ENCODE results near the gene LRP2.

LRP2 gene

GRCh38 chr2:169087757-169088379, 274.5 kb downstream of the LRP2 start:
- no peak for DNase-seq (ENCODE audit: low spot score)
- ChIA-PET POLR2A (ENCODE audit: low non-redundant PET) (no interaction called here), CTCF (no interaction called here)
- H3K27ac ChIP-seq, result no peak overlapping the region
- no peak for TF ChIP-seq CTCF (conservative IDR thresholded peaks at IDR 0.05; ENCODE audit: low read depth)

GRCh38 chr2:169086893-169087467, 275.4 kb downstream of the LRP2 start:
- TF ChIP-seq CTCF (conservative IDR thresholded peaks at IDR 0.05; ENCODE audit: low read depth), result no peak
- no peak for DNase-seq (ENCODE audit: low spot score)
- POLR2A ChIA-PET (ENCODE audit: low non-redundant PET), result no interaction called here
- no peak overlapping the region for H3K27ac ChIP-seq
- CTCF ChIA-PET, result no interaction called here

- DNase-seq (ENCODE audit: low spot score), result no peak
- ChIA-PET CTCF (interaction anchor here (0.5 to 0.6 kb wide), 2 partner anchors 48 to 143 kb away, joined by 3 read pairs; no protein-coding TSS in a partner anchor), POLR2A (ENCODE audit: low non-redundant PET) (no interaction called here)
- no peak overlapping the region for H3K27ac ChIP-seq
- no peak for TF ChIP-seq CTCF (conservative IDR thresholded peaks at IDR 0.05; ENCODE audit: low read depth)
Measured at GRCh38 chr2:169082995-169083394, 279.3 kb downstream of the LRP2 start.

GRCh38 chr2:169081551-169081950, 280.8 kb downstream of the LRP2 start:
- no peak for TF ChIP-seq CTCF (conservative IDR thresholded peaks at IDR 0.05; ENCODE audit: low read depth)
- POLR2A ChIA-PET (ENCODE audit: low non-redundant PET), result no interaction called here
- CTCF ChIA-PET, result no interaction called here
- no peak for DNase-seq (ENCODE audit: low spot score)
- no peak overlapping the region for H3K27ac ChIP-seq

GRCh38 chr2:169080250-169081069, 281.9 kb downstream of the LRP2 start:
- TF ChIP-seq CTCF (conservative IDR thresholded peaks at IDR 0.05; ENCODE audit: low read depth), result no peak
- ChIA-PET POLR2A (ENCODE audit: low non-redundant PET) (no interaction called here), CTCF (no interaction called here)
- no peak overlapping the region for H3K27ac ChIP-seq
- DNase-seq (ENCODE audit: low spot score), result no peak

GRCh38 chr2:169077674-169078240, 284.6 kb downstream of the LRP2 start:
- DNase-seq (ENCODE audit: low spot score), result no peak
- no peak for TF ChIP-seq CTCF (conservative IDR thresholded peaks at IDR 0.05; ENCODE audit: low read depth)
- POLR2A ChIA-PET (ENCODE audit: low non-redundant PET), result no interaction called here

More at GRCh38 chr2:169077674-169078240, 284.6 kb downstream of the LRP2 start:
- CTCF ChIA-PET, result no interaction called here
- H3K27ac ChIP-seq, result no peak overlapping the region

All from RWPE1 (cell line).